NCI-H1092 (cell line): ENCODE measurements around the gene ATF7IP.

Experiments
- DNase-seq: peaks from one replicate; lab custom pipeline; 2025; lab: John Stamatoyannopoulos, UW

Gene ATF7IP

GRCh38 chr12:14418451-14418890, 53.0 kb downstream of the ATF7IP start:
- no peak for DNase-seq

DNA sequence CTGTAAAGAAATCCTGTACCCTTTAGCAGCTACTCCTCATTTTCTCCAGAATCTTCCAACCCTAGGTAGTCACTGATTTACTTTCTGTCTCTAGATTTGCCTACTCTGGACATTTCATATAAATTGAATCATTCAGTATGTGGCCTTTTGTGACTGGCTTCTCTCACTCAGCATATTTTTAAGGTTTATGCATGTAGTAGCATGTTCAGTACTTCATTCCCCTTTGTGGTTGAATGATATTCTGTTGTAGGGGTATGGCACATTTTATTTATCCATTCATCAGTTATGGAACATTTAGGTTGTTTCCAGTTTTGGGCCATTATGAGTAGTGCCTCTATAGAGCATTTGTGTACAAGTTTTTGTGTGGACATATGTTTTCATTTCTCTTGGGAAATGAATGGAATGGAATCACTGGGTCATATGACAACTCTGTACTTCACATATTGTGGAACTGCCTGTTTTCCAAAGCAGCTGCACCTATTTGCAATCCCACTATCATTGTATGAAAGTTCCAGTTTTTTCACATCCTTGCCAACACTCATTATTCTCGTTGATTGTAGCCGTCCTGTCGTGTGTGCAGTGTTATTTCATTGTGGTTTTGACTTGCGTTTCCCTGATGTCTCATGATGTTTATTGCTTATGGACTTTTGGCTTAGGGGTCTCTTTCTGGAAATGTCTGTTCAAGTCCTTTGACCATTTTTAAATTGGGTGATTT, 57.2 kb downstream of the ATF7IP start:
- no peak for DNase-seq

DNA sequence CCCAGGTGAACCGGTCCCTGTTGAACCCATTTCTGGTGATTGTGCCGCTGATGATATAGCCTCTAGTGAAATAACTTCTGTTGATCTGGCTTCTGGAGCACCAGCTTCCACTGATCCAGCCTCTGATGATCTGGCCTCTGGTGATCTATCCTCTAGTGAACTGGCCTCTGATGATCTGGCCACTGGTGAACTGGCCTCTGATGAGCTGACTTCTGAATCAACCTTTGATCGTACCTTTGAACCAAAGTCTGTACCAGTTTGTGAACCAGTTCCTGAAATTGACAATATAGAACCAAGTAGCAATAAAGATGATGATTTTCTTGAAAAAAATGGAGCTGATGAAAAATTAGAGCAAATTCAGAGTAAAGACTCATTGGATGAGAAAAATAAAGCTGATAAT, 59.1 kb downstream of the ATF7IP start:
- no peak for DNase-seq

- DNase-seq, result no peak
These were observed 61.3 kb downstream of the ATF7IP start for GRCh38 chr12:14426792-14427191.

- no peak for DNase-seq
These were observed 62.4 kb downstream of the ATF7IP start for GRCh38 chr12:14427929-14428328.

DNA sequence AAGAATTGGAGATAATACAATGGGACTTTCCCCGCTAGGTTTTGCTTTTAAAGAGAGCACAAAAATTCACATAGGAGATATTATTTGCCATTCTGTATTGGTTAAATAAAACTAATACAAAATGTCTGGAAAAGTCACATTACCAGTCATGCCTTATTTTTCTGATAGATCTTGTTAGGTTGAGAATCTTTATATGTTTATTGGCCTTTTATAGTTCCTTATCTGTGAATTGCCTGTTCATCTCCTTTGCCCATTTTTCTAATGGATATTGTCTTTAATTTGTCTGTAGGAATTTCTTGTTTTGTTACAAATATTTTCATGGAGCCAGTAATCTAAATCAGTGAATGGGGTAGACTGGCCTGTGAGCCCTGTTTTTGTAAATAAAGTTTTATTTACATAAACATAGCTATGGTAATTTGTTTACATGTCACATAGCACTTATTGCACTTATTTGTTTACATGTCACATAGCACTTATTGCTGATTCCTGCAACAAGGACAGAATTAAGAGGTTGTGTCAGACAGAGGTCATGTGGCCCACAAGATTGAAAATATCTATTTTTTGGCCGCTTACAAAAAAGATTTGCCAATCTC, 65.0 kb downstream of the ATF7IP start:
- DNase-seq, result no peak

DNA sequence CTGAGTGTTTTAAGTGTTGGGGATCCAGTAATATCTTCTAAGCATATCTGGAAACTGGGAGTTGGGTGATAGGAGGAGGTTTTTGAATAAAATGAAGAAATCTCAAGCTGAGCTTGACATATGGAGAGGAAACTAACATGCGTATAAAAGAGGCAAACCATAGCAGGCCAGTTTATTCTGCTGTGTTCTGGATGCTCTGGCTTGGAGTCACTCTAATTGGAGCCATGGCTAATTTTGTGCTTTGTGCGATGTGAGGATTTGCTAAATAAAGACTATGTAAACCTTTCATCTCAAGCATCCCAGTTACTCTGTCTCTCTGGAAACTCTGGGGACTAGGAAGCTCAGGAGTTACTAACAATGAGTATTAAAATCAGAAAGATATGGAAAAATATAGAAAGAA, 66.5 kb downstream of the ATF7IP start:
- no peak for DNase-seq

DNA sequence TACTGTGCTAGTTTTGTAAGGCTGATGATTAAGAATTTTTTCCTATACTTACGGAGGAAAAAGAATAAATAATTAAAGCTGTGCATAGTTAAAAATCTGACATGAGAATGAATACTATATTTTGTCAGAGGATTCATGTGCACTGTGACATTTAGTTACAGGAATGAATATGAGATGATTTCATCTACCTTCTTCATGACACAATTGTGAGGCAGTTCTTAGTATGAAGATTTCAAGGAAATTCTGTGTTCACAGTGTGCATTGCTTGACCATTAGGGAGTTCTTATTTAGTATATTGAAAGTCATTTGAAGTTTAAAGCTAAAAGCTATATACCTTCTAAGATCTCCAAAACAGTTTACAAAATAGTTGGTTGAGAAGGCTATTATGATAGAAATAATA, 70.1 kb downstream of the ATF7IP start:
- DNase-seq, result no peak

- no peak for DNase-seq
These were observed 76.9 kb downstream of the ATF7IP start for GRCh38 chr12:14442221-14442881.

DNA sequence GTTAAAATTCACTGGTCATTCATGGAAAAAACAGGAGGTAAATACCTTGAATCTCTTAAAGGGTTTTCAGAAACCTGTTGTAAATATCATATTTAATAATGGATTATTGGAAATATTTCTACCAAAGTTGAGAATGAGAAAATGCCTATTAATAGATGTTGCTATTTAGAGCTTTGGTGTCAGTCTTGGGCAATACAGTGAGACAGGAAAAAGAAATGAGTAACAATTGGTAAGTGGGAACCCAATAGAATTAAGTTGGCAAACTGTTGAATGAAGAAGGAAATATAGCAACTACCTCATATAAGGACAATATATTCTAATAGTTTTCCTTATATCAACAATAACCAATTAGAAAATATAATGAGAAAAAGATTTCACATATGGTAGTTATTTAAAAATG, 78.0 kb downstream of the ATF7IP start:
- no peak for DNase-seq

DNA sequence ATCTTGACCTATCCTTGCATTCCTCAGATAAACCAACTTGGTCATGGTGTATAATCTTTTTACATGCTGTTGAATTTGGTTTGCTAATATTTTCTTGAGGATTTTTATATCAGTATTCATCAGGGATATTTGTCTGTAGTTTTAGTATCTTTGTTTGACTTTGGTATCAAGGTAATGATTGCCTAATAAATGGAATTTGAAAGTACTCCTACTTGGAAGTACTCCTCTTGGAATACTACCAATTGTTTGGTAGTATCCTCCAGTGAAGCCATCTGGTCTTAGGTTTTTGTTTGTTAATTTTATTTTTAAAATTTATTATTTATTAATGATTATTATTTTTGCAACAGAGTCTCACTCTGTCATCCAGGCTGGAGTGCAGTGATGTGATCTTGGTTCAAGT, 85.0 kb downstream of the ATF7IP start:
- no peak for DNase-seq

DNA sequence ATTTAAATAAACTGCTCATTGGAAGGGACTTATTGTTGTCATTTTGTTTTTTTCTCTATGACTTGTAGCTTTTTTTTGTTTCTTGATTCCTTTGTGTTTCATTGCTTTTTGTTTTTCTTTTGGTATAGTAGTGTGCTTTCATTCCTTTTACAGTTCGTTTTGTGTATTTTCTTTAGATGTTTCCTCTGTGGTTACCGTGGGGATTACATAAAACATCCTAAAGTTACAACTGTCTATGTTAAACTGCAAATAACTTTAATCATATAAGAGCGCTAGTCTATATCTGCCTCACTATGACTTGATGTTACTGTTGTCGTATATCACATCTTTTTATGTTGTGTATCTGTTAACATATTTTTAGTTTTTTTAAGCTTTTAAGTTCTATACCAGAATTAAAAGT, 86.9 kb downstream of the ATF7IP start:
- no peak for DNase-seq

GRCh38 chr12:14452865-14453264, 87.4 kb downstream of the ATF7IP start:
- no peak for DNase-seq

DNA sequence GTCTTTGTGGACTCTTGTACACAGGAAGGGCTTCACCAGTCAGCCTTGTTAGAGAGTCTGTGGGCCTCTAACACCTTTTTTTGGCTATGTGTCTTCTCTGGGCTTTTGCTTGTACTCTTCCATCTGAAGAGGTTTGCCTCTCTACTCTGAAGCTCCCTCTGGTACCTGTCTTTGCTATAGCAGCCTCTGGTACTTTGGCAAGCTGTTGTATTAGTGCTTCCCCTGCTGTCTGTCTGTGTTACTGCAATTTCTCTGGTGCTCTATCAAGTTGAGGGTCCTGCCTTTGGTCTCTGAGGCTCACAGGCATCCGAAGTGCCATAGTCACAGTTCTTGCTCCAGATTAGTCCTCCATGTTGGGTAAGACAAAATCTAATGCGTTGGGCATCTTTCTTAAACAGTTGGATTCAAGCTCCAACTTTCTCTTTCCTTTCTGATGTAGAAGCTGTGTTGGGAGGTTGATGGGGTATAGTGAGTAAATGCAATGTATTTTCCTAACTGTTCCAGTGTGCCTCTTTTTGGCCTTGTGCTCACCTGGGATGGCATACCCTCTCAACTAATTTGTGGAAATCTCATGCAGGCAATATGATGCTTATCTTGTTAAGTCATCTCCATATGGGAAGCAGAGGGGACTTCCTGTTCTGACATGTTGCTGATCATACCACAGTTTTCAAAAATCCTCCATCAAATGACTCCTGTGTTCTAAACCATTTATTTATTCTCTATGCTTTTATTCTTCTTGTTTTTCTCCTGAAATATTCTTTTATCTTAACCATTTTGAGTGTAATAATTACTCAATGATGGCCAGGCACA, 88.8 kb downstream of the ATF7IP start:
- DNase-seq, result peak; percentile 5

DNA sequence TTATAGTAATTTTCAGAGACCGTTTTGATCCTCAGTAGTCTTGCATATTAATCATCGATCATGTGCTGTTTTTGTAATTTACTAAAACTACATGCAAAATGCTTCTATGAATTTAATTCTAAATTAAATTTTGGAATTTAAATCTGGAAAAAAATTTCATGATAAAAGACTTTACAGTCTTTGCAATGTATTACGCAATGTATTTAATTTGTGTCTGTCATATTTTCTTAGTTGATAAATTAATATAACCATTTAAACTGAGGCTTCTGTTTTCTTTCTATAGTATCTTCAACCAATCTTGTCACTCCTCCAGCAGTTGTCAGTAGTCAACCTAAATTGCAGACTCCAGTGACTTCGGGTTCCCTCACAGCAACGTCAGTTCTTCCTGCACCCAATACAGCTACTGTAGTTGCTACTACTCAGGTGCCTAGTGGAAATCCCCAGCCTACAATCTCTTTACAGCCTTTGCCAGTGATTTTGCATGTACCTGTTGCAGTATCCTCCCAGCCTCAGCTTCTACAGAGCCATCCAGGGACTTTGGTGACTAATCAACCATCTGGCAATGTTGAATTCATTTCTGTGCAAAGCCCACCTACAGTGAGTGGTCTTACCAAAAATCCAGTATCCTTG, 94.8 kb downstream of the ATF7IP start:
- DNase-seq, result no peak

DNA sequence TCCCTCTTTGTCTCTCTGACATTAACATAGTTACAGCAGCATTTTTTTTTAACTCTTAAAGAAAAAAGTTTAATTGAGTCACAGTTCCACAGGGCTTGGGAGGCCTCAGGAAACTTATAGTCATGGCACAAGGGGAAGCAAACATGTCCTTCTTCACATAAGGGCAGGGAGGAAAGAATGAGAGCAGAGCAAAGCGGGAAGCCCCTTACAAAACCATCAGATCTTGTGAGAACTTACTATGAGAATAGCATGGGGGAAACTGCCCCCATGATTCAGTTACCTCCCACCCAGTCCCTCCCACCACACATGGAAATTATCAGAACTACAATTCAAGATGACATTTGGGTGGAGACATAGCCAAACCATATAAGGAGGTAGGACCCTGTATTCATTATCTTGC, 106.0 kb downstream of the ATF7IP start:
- no peak for DNase-seq

DNA sequence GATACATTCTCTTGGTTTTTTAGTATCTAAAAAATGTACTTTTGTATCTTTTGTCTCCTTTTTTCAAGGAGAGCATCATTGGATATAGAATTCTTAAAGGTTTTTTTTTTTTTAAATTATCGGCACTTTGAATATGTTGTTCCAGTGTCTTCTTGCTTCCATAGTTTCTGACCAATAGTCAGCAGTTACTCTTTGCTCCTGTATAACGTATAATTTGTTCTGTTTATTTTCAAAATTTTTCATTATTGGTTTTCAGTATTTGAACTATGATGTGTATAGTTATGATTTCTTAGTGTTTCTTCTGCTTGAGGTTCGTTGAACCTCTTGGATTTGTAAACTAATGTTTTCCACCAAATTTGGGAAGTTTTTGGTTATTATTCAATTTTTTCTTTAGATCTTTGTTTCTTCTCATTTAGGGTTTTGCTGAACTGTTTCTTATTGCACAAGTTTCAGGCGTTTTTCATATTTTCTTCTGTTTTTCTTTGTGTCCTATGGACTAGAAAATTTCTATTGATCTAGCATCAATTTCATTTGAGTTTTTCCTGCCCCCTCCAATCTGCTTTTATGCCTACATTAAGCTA, 108.3 kb downstream of the ATF7IP start:
- no peak for DNase-seq

DNA sequence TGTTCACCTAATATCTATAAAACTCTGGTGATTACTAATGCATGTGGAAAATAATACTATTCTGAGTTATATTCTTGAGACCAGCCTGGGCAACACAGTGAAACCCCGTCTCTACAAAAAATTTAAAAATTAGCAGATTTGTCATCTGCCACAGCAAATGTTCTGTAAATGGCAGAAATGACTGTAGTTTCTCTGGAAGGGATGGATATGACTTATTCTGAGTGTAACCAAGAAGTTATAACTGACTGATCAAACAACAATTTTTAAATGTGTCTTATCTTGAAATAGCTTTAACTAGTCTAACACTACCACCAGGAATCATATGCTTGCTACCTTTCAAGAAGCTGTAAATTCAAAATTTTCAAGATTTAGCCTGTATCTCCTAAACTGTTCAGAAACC, 113.5 kb downstream of the ATF7IP start:
- no peak for DNase-seq

GRCh38 chr12:14481201-14481600, 115.7 kb downstream of the ATF7IP start:
- DNase-seq, result no peak

DNA sequence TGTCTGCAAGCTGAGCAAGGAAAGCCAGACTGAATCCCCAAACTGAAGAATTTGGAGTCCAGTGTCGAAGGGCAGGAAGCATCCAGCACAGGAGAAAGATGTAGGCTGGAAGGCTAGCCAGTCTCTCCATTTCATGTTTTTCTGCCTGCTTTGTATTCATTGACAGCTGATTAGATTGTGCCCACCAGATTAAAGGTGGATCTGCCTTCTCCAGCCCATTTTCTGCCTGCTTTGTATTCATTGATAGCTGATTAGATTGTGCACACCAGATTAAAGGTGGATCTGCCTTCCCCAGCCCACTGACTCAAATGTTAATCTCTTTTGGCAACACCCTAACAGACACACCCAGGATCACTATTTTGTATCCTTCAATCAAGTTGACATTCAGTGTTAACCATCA, 116.9 kb downstream of the ATF7IP start:
- DNase-seq, result no peak

DNA sequence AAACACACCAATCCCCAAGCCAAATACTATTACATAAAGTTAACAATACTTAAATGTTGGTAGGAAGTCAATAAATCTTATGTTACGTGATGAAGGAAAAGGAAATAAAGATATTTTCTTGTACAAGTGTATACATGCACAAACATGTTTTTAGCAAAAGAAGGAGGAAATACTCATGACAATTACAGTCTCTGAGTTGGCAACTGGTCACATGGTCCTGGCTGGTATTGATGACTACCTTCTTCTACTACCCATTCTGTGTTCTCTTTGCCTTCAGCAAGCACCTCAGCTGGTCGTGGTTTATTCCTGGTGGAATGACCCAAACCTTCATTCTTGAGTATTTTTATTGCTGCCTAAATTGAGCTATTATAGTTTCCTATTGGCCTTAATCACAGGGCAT, 117.4 kb downstream of the ATF7IP start:
- DNase-seq, result no peak

- DNase-seq, result no peak
These were observed 129.8 kb downstream of the ATF7IP start for GRCh38 chr12:14495326-14495725.
